K562 (cell line): ENCODE results near the gene TAAR8.

Source experiments
- CCNT2 ChIP-seq: IDR thresholded peaks from 2 replicates; pipeline ENCODE4 v1.6.1; 2011; ENCODE audit warnings: borderline replicate concordance, low read depth, mild to moderate bottlenecking, moderate library complexity, mixed read lengths, low read length; ENCODE audit not compliant: insufficient read length; ENCODE audit errors: extremely low read depth
- CTCF ChIP-seq, 3 experiments: IDR thresholded peaks in 2 of 3; conservative IDR thresholded peaks in 1 of 3; 2 replicates each; pipeline ENCODE4 v1.5.1; 2011 to 2012; ENCODE audit warnings: low read length in 3 of 3, mild to moderate bottlenecking in 3 of 3, control low read depth in 2 of 3, improper control_type of control experiment in 1 of 3, inconsistent platforms in 1 of 3, low read depth in 1 of 3, mixed read lengths in 1 of 3, moderate library complexity in 1 of 3; ENCODE audit not compliant: insufficient read depth in 2 of 3
- NFE2L1 ChIP-seq: fragments of 450-650 bp; IDR thresholded peaks from 2 replicates; pipeline ENCODE4 v1.6.1; 2016; ENCODE audit warnings: missing genetic modification characterization, low read depth, mild to moderate bottlenecking, missing compliant biosample characterization, moderate library complexity, borderline replicate concordance
- ZNF644 ChIP-seq: fragments of 200-800 bp; sonication (Bioruptor generic); IDR thresholded peaks from 2 replicates; pipeline ENCODE4 v1.6.1; 2016; ENCODE audit warnings: low read depth, missing genetic modification characterization, missing compliant biosample characterization

DNA sequence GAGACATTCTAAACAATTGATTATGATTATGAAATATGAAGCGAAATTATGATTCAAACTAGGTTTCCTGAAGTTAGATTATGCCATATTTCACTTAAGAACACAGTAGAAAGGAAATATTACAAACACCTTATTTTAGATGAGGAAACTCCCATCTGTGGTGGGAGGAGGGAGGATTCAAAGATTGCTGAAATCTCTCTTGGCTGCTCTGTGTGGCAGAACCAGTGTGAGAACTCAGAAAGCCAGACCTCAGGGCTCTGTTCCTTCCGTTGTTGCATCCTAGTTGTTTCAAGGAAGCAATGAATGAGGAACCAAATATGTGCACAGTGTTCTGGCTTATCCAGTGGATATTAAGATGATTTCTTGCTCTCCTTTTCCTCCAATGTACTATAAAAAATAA lies 35.0 kb downstream of the TAAR8 start:
- TF ChIP-seq ZNF644 (tag), result no peak
- no peak for TF ChIP-seq CTCF (IDR thresholded peaks at IDR 0.05 in 2 of 3, conservative IDR thresholded peaks at IDR 0.05 in 1 of 3; ENCODE audit: insufficient read depth in 2 of 3, low read depth in 1 of 3, low read length in 3 of 3)
- no peak for TF ChIP-seq NFE2L1 (tag)
- no peak for TF ChIP-seq CCNT2
